Activated CD8-positive, alpha-beta memory T cell treated with anti-CD3 and anti-CD28 coated beads, Interleukin-2, amount 50 U/mL, for 1 hour (primary cell): ENCODE measurements around the gene FABP2.
A peak's percentile ranks its signal among the peaks of the same experiment; 100 is the strongest.
"Not testable (repeated sequence)": the region's sequence is repeated elsewhere in the genome, so short reads cannot be mapped to it uniquely, and the experiment has no call there.

Source experiments
- DNase-seq: peaks from one replicate; pipeline ENCODE4 v3.0.0-alpha.2; 2020; ENCODE audit errors: extremely low read depth

FABP2 gene

GRCh38 chr4:119321921-119322687 lies at the start of gene FABP2:
Gene FABP2 (minus strand): TSS chr4:119322138. CDS start chr4:119322102, 36 bp downstream.
- DNase-seq: no peak

- not testable (repeated sequence) for DNase-seq
Observed at GRCh38 chr4:119370951-119371683, 49.2 kb upstream of the FABP2 start.

GRCh38 chr4:119370392-119370791 lies 48.5 kb upstream of the FABP2 start:
- DNase-seq: peak; percentile 53

DNA sequence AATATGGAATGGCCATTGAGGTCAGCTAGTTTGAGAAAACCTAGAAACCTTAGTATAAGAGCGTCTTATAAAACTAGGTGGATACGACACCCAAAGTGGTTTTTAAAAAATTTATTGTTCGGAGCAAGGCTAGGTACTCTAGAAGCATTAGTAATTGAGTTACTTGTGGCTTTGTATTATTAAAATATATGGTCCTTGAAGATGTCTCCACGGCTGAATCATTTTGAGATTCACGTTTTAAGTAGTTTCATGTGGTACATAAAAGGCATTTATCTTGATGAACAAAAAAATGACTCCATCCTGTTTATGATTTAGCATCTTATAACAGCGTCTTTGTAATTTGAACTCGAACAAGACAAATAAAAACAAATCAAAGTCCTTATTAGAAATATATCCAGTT lies 44.9 kb upstream of the FABP2 start:
- not testable (repeated sequence) for DNase-seq

- not testable (repeated sequence) for DNase-seq
Observed at GRCh38 chr4:119364203-119364602, 42.3 kb upstream of the FABP2 start.

DNA sequence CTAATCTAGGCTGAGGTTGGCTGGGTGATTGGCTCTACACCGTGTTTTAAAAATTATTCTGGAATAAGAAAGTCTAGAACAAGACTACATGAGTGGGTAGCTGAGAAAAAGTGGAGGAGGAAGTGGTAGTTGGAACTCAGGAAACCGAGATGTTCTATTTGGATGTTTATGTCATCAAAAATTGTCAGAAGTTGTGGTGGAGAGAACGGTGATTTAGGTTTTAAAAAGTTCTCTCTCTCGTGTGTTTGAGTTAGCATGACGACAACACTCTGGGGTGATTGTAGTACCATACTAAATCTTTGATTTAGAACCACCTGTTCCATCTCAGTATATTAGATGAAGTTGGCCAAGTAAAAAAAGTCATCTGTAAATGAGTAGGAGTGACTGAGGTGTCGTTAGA lies 41.4 kb upstream of the FABP2 start:
- DNase-seq: not testable (repeated sequence)

DNA sequence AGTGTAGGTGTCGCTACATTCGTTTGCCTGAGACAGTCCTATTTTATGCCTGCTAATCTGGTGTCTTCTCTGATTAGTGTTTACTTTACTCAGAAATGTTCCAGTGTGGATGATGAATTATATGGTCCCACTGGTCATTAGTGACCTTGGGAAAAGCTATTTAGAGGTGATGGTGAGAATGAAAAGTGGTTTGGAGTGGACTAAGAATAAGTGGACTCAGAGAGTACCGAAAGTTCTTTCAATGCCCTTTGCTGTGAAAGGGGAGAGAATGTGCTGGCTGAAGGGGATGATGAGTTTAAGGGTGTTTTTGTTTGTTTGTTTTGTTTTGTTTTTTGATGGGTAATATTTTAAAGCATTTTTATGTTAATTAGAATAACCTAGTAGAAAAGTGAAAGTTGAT lies 40.5 kb upstream of the FABP2 start:
- not testable (repeated sequence) for DNase-seq

GRCh38 chr4:119359873-119360272 lies 37.9 kb upstream of the FABP2 start:
- DNase-seq: not testable (repeated sequence)

GRCh38 chr4:119356796-119357195 lies 34.9 kb upstream of the FABP2 start:
- DNase-seq: not testable (repeated sequence)

DNA sequence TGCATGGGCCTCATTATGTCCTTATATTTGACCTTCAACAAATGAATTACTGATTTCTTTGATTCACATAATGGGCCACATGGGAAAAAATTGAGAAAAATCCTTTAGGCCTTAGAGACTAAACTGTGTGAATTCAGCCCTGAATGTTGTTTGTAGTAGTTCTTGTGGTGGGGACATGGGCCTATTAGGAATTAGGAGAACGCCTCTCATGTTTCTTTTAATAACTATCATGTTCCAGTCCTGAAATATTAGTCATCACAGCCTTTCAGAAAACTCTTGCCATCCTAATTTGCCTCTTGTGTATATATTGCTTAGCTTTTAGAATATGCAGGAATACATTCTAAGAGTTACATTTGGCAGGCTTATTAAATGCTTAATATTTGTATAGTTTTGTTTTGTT lies 34.1 kb upstream of the FABP2 start:
- not testable (repeated sequence) for DNase-seq

DNA sequence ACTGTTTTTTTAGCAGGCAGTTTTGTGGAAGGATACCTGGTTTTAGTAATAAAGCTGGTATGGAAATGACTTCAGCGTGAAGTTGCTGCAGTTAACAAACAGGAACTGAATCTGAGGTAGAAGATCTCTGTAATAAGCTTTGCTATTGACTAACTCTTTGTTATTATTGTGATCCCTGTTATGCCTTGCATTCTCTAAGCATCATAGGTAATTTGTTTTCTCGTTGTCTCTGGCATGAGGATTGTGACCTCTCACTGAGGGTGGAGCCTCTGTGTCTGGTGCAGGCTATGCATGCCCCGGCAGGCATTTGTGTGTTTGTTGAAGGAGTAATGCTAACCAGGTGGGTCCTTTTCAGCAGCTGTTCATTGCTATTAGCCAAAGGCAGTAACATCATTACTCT lies 31.4 kb upstream of the FABP2 start:
- DNase-seq: not testable (repeated sequence)

GRCh38 chr4:119348169-119348568 lies 26.2 kb upstream of the FABP2 start:
- DNase-seq: not testable (repeated sequence)

DNA sequence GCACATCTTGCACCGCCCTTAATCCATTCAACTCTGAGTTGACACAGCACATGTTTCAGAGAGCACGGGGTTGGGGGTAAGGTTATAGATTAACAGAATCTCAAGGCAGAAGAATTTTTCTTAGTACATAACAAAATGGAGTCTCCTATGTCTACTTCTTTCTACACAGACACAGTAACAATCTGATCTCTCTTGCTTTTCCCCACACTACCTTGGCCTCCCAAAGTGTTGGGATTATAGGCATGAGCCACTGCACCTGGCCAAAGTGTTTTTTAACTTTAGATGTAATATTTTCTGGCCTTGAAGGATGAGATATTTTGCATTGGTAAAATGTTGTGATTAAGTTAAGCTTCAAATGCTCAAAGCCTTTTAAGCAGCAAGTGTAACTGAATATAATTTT lies 21.4 kb upstream of the FABP2 start:
- not testable (repeated sequence) for DNase-seq

- DNase-seq: not testable (repeated sequence)
Observed at GRCh38 chr4:119339895-119340294, 18.0 kb upstream of the FABP2 start.

- DNase-seq: no peak
Observed at GRCh38 chr4:119337010-119337409, 15.1 kb upstream of the FABP2 start.

- DNase-seq: not testable (repeated sequence)
Observed at GRCh38 chr4:119336332-119336979, 14.5 kb upstream of the FABP2 start.

DNA sequence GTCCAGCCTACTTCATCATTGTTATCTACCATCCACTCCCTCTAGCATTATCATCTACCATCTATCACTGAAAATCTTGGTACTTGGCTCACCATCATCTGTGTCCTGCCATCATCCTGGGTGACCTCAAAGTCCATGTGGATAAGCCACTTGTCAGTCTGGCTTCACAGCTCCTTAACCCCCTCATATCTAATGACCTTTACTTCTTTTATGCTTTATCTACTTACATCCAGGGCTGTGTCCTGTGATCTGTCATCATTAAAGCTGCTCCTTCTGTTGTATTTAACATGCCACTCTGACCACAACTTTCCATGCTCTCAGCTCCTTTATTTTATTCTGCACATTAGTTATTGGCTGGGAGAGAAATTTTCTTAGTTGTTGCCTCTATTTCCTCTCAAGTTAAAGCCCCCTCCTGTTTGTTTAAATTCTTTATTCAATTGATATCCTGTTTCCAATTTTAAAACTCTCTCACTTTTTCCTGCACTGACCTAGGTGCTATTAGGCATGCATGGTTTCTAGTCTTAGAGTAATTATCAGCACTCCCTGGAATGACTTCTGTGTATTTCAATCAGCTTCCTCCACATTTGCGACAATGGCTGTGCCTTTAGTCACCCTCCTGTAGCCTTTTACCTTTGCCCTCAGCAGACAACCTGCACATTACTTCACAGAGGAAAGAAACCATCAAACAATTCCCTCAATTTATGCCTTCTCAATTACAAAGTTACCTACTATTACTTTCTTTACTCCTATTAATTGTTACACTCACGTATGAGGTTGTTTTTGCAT lies 8.1 kb upstream of the FABP2 start:
- DNase-seq: no peak

DNA sequence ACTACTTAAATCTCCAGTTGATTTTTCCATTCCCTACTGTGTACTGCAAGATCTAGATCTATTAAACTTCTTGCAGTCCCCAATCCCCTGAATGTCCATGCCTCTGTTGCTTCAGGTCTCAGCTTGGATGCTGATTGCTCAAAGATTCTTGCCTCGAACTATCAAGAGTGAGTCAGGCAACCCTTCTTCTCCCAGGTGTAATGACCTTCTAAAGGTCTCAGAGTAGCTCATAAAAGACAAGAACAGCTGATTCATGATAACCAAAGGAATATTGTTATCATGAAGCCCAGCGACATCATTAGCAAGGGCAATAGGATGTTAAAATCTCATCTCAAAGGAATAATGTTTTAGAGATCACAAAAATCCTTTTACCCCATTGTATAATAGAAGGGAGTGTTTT lies 6.8 kb upstream of the FABP2 start:
- DNase-seq: no peak

- no peak for DNase-seq
Observed at GRCh38 chr4:119317990-119318389, 3.9 kb downstream of the FABP2 start.

GRCh38 chr4:119315036-119315435 lies 6.9 kb downstream of the FABP2 start:
- DNase-seq: no peak

- DNase-seq: peak; percentile 4
Observed at GRCh38 chr4:119314356-119314755, 7.6 kb downstream of the FABP2 start.

GRCh38 chr4:119313237-119313636 lies 8.7 kb downstream of the FABP2 start:
- no peak for DNase-seq
